ENCODE results near the gene SEMA3F. TPM values are rescaled to one million over a fixed set of nuclear protein-coding genes. Genes with fewer than 3 reads are reported as not detected.

Gene SEMA3F
- total RNA-seq, 1 donor from 2014 or later: 37.5 TPM

GRCh38 chr3:50177346-50177745, 22.2 kb downstream of the SEMA3F start:
- no peak for DNase-seq (ENCODE audit: low spot score)
- Mint-ChIP-seq H3K4me1 (ENCODE audit: low read depth) (no peaks in the 10 kb centered on the region), H3K4me3 (ENCODE audit: unreplicated experiment) (no peak overlapping the region), H3K36me3 (ENCODE audit: low read depth) (peaks cover 10% of the 10 kb centered on the region), H3K9me3 (ENCODE audit: low read depth) (no peaks in the 10 kb centered on the region), H3K27ac (ENCODE audit: unreplicated experiment) (no peak overlapping the region), H3K27me3 (ENCODE audit: low read depth) (no peaks in the 10 kb centered on the region)
- no peak for TF ChIP-seq CTCF (IDR thresholded peaks at IDR 0.05)

GRCh38 chr3:50179710-50180109, 24.6 kb downstream of the SEMA3F start:
- H3K4me3 Mint-ChIP-seq (ENCODE audit: unreplicated experiment): no peak overlapping the region
- TF ChIP-seq CTCF (IDR thresholded peaks at IDR 0.05): no peak
- no peak for DNase-seq (ENCODE audit: low spot score)
- no peak overlapping the region for H3K27ac Mint-ChIP-seq (ENCODE audit: unreplicated experiment)
- no peaks in the 10 kb centered on the region for H3K9me3 Mint-ChIP-seq (ENCODE audit: low read depth)
- H3K4me1 Mint-ChIP-seq (ENCODE audit: low read depth): no peaks in the 10 kb centered on the region
- H3K27me3 Mint-ChIP-seq (ENCODE audit: low read depth): no peaks in the 10 kb centered on the region
- H3K36me3 Mint-ChIP-seq (ENCODE audit: low read depth): peaks cover 14% of the 10 kb centered on the region

GRCh38 chr3:50181985-50182384, 26.9 kb downstream of the SEMA3F start:
- H3K36me3 Mint-ChIP-seq (ENCODE audit: low read depth): peaks cover 14% of the 10 kb centered on the region
- no peak for TF ChIP-seq CTCF (IDR thresholded peaks at IDR 0.05)
- H3K27me3 Mint-ChIP-seq (ENCODE audit: low read depth): no peaks in the 10 kb centered on the region
- no peak overlapping the region for H3K27ac Mint-ChIP-seq (ENCODE audit: unreplicated experiment)
- no peak overlapping the region for H3K4me3 Mint-ChIP-seq (ENCODE audit: unreplicated experiment)
- no peak for DNase-seq (ENCODE audit: low spot score)
- H3K4me1 Mint-ChIP-seq (ENCODE audit: low read depth): no peaks in the 10 kb centered on the region
- no peaks in the 10 kb centered on the region for H3K9me3 Mint-ChIP-seq (ENCODE audit: low read depth)

GRCh38 chr3:50182533-50183099, 27.5 kb downstream of the SEMA3F start:
- Mint-ChIP-seq H3K36me3 (ENCODE audit: low read depth) (peaks cover 11% of the 10 kb centered on the region), H3K4me1 (ENCODE audit: low read depth) (no peaks in the 10 kb centered on the region), H3K4me3 (ENCODE audit: unreplicated experiment) (no peak overlapping the region), H3K27me3 (ENCODE audit: low read depth) (no peaks in the 10 kb centered on the region), H3K9me3 (ENCODE audit: low read depth) (no peaks in the 10 kb centered on the region), H3K27ac (ENCODE audit: unreplicated experiment) (no peak overlapping the region)
- no peak for TF ChIP-seq CTCF (IDR thresholded peaks at IDR 0.05)
- DNase-seq (ENCODE audit: low spot score): no peak

DNA sequence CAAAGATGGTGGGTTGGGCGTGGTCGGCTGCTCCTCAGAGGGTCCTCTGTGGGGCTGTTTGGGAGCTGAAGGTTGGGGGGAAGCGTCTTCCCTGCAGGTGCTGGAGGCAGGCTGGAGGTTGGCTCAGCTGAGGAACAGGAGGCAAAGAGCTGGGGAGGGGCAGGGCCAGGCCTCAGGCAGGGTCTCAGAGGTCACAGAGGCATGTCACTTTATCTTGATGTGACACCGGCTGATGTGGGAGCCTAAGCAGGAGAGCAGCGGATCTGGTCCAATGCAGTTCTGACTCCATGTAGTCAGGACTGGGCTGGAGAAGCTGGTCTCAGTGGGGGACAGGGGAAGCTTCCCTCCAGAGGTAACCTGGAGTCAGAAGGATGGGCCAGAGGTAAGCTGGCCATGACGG, 28.6 kb downstream of the SEMA3F start:
- Mint-ChIP-seq H3K27me3 (ENCODE audit: low read depth) (no peaks in the 10 kb centered on the region), H3K27ac (ENCODE audit: unreplicated experiment) (no peak overlapping the region), H3K36me3 (ENCODE audit: low read depth) (peaks cover 11% of the 10 kb centered on the region), H3K4me3 (ENCODE audit: unreplicated experiment) (no peak overlapping the region), H3K9me3 (ENCODE audit: low read depth) (no peaks in the 10 kb centered on the region), H3K4me1 (ENCODE audit: low read depth) (no peaks in the 10 kb centered on the region)
- DNase-seq (ENCODE audit: low spot score): no peak
- TF ChIP-seq CTCF (IDR thresholded peaks at IDR 0.05): no peak

All from chondrocyte (in vitro differentiated cells).